Epithelial cell of proximal tubule (primary cell): ENCODE results near the gene HES2. TPM values are rescaled to one million over a fixed set of nuclear protein-coding genes. Genes with fewer than 3 reads are reported as not detected.
"Not testable (repeated sequence)": the region's sequence is repeated elsewhere in the genome, so short reads cannot be mapped to it uniquely, and the experiment has no call there.

Source experiments
- DNase-seq: peaks from one replicate; pipeline ENCODE4 v3.0.0-alpha.2; 2011; ENCODE audit warnings: low read depth
- H3K4me3 ChIP-seq: 2 replicates; pipeline ENCODE4 v1.5.1; 2011; ENCODE audit warnings: low read depth, mild to moderate bottlenecking, low read length
- total RNA-seq: library from RNA; depleted of rRNA; stranded (reverse); fragments of >200 nt; gene quantifications from 2 replicates; pipeline ENCODE4 v1.2.3, GENCODE V29; 2015
- TF ChIP-seq, protein P1 (sequence below): conservative IDR thresholded peaks from 2 replicates; pipeline ENCODE4 v1.5.1; 2012; ENCODE audit warnings: low read depth, mild to moderate bottlenecking, low read length

The HES2 gene
- total RNA-seq, 1 donor from 2014 or later, result 6.2 TPM

DNA sequence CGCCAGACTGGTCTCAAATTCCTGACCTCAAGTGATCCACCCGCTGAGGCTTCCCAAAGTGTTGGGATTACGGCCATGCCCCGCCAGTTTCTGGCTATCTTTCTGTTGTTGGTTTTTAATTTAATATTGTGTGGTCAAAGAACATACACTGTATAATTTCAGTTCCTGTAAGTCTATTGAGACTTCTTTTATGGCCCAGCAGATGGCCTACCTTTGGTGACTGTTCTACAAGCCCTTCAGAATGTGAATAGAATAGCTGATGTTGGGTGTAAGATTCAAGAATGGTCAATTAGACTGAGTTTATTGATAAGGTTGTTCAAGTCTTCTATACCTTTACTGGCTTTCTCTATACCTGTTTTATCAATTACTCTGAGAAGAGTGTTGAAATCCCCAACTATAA lies 10.7 kb downstream of the HES2 start:
- TF ChIP-seq, protein P1, sequence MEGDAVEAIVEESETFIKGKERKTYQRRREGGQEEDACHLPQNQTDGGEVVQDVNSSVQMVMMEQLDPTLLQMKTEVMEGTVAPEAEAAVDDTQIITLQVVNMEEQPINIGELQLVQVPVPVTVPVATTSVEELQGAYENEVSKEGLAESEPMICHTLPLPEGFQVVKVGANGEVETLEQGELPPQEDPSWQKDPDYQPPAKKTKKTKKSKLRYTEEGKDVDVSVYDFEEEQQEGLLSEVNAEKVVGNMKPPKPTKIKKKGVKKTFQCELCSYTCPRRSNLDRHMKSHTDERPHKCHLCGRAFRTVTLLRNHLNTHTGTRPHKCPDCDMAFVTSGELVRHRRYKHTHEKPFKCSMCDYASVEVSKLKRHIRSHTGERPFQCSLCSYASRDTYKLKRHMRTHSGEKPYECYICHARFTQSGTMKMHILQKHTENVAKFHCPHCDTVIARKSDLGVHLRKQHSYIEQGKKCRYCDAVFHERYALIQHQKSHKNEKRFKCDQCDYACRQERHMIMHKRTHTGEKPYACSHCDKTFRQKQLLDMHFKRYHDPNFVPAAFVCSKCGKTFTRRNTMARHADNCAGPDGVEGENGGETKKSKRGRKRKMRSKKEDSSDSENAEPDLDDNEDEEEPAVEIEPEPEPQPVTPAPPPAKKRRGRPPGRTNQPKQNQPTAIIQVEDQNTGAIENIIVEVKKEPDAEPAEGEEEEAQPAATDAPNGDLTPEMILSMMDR, result peak; percentile 24
- DNase-seq, result no peak
- H3K4me3 ChIP-seq, result no peak overlapping the region

DNA sequence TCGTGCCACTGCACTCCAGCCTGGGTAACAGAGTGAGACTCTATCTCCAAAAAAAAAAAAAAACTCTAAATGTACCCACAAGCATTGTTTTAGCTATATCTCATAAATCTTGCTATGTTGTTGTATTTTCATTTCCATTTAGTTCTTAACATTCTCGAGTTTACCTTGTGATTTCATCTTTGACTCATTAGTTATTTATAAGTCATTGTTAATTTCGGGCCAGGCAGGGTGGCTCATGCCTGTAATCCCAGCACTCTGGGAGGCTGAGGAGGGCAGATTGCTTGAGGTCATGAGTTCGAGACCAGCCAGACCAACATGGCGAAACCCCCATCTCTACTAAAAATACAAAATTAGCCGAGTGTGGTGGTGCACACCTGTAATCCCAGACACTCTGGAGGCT lies 11.7 kb downstream of the HES2 start:
- no peak overlapping the region for H3K4me3 ChIP-seq
- TF ChIP-seq, protein P1, result no peak
- no peak for DNase-seq

DNA sequence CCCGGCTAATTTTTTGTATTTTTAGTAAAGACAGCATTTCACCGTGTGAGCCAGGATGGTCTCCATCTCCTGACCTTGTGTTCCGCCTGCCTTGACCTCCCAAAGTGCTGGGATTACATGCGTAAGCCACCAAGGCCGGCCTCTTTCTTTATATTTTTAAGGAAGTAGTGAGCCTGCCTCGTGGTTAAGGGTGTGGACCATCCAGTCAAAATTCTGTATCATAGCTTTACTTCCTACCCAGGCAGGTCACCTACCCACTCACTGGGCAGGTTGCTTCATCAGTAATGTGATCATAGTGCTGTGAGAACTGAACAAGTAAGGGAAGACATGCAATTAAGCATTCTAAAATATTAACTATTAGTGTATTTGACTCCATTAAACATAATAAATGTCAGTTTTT lies 18.0 kb downstream of the HES2 start:
- TF ChIP-seq, protein P1, result no peak
- H3K4me3 ChIP-seq, result no peak overlapping the region
- no peak for DNase-seq

DNA sequence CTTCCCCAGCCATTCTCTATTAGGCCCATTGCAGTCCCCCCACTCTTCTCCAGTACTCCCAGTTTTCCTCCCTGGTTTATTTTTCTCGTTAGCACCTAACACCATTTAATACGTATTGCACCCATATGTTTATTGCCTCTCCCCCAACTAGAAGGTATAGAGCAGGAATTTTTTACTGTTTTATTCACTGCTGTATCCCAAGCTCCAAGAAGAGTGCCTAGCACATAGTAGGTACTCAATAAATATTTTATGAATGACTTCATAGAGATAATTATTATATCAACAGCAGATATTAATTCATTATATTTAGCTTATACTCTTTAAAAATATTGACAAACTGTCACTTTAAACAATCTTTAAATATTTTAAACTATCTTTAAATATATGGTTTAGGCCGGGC lies 20.4 kb downstream of the HES2 start:
- no peak overlapping the region for H3K4me3 ChIP-seq
- TF ChIP-seq, protein P1, result no peak
- DNase-seq, result no peak

DNA sequence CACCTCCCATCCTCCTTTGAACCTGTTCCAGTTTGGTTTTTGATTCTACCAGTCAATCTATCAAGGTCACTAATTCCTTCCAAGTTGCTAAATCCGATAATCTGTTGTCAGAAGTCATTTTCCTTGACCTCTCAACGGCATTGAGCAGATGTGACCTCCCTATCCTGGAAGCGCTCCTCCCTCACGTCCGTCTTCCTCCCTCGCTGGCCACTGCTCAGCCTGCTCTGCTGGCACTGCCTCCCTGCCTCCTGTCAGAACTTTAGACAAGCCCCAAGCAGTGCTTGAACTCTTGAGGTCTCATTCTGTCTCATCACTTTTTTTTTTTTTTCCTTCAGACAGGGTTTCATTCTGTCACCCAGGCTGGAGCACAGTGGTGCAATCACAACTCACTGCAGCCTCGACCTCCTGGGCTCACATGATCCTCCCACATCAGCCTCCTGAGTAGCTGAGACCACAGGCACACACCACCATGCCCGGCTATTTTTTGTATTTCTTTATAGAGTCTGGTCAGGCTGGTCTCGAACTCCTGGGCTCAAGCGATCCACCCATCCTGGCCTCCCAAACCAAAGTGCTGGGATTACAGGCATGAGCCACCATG lies 21.8 kb downstream of the HES2 start:
- no peak for DNase-seq
- no peak overlapping the region for H3K4me3 ChIP-seq
- TF ChIP-seq, protein P1, result no peak

DNA sequence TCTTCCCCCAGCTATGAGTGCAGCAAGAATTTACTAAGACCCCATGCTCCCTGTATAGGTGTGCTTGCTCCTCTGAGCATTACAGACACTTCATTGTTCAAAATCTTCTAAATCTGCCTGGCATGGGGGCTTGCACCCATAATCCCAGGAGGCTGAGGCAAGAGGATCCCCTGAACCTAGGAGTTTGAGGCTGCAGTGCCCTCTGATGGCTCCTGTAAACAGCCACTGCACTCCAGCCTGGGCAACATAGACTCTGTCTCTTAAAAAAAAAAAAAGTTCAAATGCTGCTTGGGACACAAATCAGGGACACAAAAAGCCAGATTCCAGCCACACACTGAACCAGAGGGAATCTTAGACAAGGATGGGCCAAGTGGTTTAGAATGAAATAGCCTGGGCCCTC lies 22.7 kb downstream of the HES2 start:
- TF ChIP-seq, protein P1, result peak; percentile 49
- H3K4me3 ChIP-seq, result no peak overlapping the region
- no peak for DNase-seq

DNA sequence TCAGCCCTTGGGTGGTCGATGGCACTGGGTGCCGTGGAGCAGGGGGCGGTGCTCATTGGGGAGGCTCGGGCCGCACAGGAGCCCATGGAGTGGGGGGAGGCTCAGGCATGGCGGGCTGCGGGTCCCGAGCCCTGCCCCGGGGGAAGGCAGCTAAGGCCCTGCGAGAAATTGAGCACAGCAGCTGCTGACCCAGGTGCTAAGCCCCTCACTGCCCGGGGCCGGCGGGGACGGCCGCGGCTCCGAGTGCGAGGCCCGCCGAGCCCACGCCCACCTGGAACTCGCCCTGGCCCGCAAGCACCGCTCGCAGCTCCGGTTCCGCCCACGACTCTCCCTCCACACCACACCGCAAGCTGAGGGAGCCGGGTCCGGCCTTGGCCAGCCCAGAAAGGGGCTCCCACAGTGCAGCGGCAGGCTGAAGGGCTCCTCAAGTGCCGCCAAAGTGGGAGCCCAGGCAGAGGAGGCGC lies 23.9 kb downstream of the HES2 start:
- not testable (repeated sequence) for DNase-seq

DNA sequence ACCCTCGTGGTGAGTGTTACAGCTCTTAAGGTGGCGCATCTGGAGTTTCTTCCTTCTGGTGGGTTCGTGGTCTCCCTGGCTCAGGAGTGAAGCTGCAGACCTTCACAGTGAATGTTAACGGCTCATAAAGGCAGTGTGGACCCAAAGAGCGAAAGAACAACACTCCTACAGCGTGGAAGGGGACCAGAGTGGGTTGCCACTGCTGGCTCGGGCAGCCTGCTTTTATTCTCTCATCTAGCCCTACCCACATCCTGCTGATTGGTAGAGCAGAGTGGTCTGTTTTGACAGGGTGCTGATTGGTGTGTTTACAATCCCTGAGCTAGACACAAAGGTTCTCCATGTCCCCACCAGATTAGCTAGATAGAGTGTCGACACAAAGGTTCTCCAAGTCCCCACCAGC lies 24.6 kb downstream of the HES2 start:
- not testable (repeated sequence) for H3K4me3 ChIP-seq, DNase-seq

More for the DNA sequence above, 23.9 kb downstream of the HES2 start:
- H3K4me3 ChIP-seq, result not testable (repeated sequence)
